Hematopoietic multipotent progenitor cell (in vitro differentiated cells): ENCODE data around the gene SBF2. TPM values are rescaled to one million over a fixed set of nuclear protein-coding genes. Genes with fewer than 3 reads are reported as not detected.

Source experiments
- DNase-seq, 3 donors: peaks; one replicate each; pipeline ENCODE4 v3.0.0-alpha.2; 2011 to 2015; ENCODE audit warnings: low read depth in 2 of 3, low spot score in 2 of 3
- total RNA-seq: library from RNA; depleted of rRNA; stranded (reverse); fragments of >200 nt; gene quantifications from one replicate; pipeline ENCODE4 v1.2.3, GENCODE V29; 2012

SBF2 gene
- total RNA-seq, 1 donor, result 17.0 TPM

GRCh38 chr11:9831122-9831521 lies 462.9 kb downstream of the SBF2 start:
- no peak for DNase-seq

- DNase-seq, result no peak
Measured at GRCh38 chr11:9827708-9828107, 466.3 kb downstream of the SBF2 start.

- no peak for DNase-seq
Measured at GRCh38 chr11:9826390-9826789, 467.6 kb downstream of the SBF2 start.

DNA sequence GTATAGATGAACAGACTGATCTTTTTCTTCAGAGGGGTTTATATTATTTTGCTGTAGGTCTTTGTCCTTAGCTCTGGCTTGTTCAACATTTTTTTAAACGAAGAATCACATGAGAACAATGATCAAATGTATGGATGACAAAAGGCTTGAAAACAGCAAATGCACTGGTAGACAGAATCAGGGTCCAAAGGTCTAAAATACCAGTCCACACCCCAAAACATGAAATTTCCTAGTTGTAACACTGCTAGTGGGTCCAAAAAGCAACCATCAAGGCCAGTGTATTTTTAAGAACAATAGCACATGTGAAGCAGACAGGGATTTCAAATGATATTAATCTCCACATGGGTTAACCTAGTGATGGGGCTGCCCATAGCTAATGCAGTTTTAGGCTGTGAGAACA lies 468.1 kb downstream of the SBF2 start:
- DNase-seq, result no peak

- DNase-seq, result no peak
Measured at GRCh38 chr11:9825315-9825714, 468.7 kb downstream of the SBF2 start.

DNA sequence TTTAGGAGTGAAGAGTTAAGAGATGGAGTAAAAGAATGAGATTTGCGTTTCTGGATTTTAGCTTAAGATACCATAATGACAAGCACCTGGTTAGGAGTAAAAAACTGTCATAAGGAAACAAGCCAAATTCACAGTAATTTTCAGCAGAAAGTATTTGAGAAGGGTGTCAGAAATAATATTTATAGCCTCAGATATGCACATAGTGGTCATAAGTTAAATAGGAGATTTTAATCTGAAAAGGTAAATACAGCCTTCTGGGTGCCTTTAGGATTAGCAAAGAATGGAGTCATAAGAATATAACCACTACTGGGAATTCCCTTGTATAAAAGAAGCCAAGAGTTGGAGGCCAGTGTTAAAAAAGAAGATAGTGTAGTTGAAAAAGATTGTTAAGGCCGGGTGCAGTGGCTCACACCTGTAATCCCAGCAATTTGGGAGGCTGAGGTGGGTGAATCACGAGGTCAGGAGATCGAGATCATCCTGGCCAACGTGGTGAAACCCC lies 470.1 kb downstream of the SBF2 start:
- no peak for DNase-seq

DNA sequence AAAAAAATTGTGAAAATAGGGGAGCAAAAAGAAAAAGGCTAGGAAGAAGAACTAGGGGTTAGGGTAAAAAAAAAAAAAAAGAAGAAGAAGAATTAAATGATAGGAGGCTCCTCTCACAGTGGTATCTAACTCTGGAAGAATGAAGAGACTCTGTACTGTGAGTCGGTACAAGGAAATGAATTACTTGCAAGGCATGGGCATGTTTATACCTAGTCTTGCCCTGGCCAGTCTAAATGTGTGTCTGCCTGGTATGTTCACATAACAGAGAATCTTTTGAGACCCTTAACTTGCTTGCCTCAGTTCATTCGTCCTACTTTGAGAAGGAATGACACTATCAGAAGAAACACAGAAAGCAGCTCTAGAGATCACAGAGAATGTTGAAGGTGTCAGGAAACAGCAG lies 470.6 kb downstream of the SBF2 start:
- no peak for DNase-seq

DNA sequence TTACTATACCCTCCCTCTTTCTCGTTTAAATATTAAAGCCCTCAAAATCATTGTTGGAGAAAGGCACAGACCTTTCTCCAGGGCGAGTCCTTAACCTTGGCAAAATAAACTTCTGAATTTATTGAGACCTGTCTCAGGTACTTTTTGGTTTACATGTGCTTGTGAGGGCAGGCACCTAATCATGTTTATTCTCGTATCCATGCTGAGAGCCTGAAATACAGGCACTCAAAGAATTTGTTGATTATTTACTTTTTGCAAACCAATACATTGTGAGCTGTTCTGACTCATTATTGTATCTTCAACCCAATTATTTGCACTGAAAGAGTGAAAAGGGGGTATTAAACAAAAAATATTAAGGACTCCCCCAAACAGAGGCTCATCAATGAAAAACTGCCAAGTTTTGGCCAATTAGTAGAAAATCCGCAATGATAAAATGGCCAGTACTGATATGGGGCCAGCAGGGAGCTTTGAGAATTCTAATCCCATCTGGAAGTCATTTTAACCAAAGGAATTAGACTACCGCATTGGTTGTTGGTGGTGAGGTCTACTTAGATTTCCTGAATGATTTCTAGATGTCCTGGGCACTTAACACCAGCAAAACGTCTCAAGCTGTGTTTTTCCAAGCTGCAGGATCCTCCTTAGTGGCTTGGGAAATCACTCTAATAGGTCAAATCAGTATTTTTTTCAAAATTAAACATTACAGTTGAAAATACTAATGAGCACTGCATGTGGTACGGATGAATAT lies 472.8 kb downstream of the SBF2 start:
- DNase-seq, result no peak

GRCh38 chr11:9820260-9820659 lies 473.8 kb downstream of the SBF2 start:
- no peak for DNase-seq

DNA sequence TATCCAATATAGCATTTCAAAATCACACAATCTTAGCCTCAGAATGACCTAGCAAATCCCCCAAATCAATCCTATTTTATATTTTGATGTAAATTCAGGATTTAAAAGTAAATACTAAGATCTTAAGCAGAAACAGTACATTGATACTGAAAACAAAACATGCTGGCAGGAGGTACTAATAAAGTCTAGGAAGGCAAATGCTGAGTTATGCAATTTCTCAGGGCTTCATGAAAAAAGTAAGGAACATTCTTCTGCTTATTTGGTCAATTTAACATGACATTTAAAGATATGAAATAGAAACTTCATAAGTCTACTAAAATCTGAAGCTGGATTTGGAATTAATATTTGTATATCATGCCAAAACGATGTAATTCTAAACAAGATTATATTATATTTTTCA lies 476.8 kb downstream of the SBF2 start:
- DNase-seq, result no peak

DNA sequence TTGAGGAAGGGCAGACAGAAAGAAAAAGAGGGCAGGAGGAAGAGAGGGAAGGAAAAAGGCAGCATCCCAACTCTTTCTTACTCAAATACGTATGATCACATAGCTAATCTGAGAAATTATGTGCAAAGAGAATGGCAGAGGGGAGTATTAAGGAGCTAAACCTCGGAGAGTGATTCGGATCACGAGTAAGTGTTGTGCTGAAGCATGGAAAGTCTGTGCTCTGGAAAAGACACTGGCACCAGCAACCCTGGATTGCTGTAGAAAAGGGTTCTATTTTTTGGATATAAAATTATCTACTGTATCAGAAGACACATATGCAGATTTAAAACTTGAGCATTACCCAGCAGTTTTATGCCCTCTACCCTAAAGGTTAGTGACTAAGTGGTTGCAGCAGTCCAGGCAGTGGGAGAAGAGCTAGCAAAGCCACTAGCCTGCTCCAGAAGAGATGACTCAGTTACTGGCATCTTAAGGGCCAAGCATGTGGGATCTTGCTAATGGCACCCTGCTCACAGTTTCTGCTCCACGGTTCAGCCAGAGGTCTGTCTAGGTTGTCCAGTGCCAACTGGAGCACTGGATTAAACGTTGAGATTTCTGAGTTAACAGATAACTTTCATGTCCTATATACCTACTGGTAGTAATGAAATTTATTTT lies 478.4 kb downstream of the SBF2 start:
- no peak for DNase-seq

DNA sequence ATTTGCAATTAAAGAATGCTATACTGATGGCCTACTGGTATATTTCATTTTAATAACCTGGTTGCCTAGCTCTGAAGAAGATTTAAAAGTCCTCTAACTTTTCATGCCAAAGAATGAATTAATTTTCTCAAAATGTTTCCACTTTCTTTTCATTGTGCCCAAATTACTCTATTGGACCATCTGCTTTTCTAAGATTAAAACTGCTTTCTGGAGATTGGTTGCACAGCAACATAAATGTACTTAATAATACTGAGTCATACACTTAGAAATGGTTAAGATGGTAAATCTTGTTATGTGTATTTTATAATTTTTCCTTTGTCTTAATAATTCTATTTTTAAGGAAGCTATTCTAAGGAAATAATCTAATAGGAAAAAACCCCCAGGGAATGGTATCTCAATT lies 479.9 kb downstream of the SBF2 start:
- DNase-seq, result no peak

GRCh38 chr11:9808943-9809342 lies 485.1 kb downstream of the SBF2 start:
- DNase-seq, result no peak

DNA sequence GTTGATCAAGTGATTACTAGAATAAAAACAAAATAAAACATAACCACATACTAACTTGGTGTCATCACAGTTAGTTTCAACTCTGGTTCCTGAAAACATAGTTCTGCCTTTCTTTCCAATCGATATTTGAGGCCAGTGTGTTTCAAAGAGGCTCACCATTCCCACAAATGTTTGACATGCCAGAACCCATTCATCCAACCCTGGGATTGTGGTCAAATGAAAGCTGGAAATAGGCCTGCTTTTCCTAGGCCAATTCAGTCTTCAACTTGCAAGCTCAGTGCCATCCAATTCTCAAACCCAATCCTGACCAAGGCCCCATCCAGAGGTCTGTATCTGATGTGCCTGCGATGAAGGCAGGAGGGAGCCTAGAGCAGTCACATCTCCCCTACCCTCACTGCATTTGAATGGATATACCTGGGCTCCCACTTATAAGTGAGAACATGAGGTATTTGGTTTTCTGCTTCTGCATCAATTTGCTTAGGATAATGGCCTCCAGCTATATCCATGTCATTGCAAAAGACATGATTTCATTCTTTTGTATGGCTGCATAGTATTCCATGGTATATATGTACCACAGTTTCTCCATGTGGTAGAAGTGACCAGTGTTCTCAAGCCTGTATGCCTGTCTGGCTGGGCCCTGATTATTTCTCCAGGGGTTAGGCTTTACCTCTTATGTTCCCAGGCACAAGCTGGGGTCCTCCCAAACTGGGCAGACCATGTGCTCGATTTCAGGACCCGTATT lies 486.9 kb downstream of the SBF2 start:
- no peak for DNase-seq

DNA sequence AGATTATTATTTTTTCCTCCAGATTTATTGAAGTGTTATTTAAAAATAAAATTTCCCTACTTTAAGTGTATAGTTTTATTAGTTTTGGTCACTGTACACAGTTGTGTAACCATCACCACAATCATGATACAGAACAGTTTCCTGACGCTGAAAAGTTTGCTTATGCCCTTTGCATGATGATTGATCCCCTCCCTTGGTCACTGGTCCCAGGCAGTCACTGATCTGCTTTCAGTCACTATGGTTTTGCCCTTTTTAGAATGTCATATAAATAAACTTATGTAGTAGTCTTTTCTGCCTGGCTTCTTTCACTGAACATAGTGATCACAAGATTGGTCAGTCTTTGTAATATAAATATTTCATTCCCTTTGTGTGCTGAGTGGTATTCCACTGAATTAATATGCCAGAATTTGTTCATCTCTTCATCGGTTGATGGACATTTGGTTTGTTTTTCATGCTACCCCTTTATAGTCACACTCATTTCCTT lies 489.6 kb downstream of the SBF2 start:
- DNase-seq, result no peak

- no peak for DNase-seq
Measured at GRCh38 chr11:9803685-9804418, 490.2 kb downstream of the SBF2 start.

GRCh38 chr11:9802291-9802861 lies 491.6 kb downstream of the SBF2 start:
- no peak for DNase-seq

- DNase-seq, result no peak
Measured at GRCh38 chr11:9799886-9800285, 494.1 kb downstream of the SBF2 start.

DNA sequence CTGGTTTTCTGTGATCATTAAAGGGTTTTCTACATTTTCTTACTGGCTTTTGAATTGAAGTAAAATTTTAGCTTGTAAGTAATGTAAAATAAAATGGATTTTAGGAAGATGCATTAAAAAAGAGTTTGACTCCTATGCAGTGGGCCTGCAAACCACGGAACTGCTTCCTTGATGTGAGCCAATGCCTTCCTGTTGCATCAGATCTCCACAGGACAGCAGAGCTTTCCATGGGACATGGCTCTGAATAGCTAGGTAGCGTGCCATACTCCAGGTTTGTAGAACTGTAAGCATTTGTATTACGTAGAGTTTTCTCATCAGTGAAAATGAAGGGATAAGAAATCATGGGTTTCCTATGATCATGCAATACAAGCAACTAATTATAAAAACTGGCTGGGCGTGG lies 496.7 kb downstream of the SBF2 start:
- DNase-seq, result no peak

- no peak for DNase-seq
Measured at GRCh38 chr11:9796854-9797253, 497.2 kb downstream of the SBF2 start.

GRCh38 chr11:9796266-9796665 lies 497.8 kb downstream of the SBF2 start:
- no peak for DNase-seq
